GM06990 (cell line): Measurements from ENCODE around the gene TNFRSF21.

Experiments used
- DNase-seq: peaks from one replicate; pipeline ENCODE4 v3.0.0-alpha.2; 2011; ENCODE audit not compliant: insufficient read length; ENCODE audit errors: extremely low read depth
- H3K27me3 ChIP-seq: replicated peaks from 2 replicates; pipeline ENCODE4 v1.6.0; 2011; ENCODE audit warnings: low read length; ENCODE audit not compliant: control insufficient read depth, insufficient read depth
- H3K36me3 ChIP-seq: 2 replicates; pipeline ENCODE4 v1.5.1; 2011; ENCODE audit warnings: low read length; ENCODE audit not compliant: control insufficient read depth, insufficient read depth
- H3K4me3 ChIP-seq: replicated peaks from 2 replicates; pipeline ENCODE4 v1.5.1; 2011; ENCODE audit warnings: low read depth, mild to moderate bottlenecking, control low read depth, low read length
- CTCF ChIP-seq: IDR thresholded peaks from 2 replicates; pipeline ENCODE4 v1.5.1; 2011; ENCODE audit warnings: low read length, control low read depth, mild to moderate bottlenecking, inconsistent platforms; ENCODE audit not compliant: insufficient read depth, poor library complexity, severe bottlenecking

TNFRSF21 gene

GRCh38 chr6:47239546-47239945 is 70.2 kb downstream of the TNFRSF21 start:
- no peak for DNase-seq
- H3K36me3 ChIP-seq, result no peaks in the 10 kb centered on the region
- no peak overlapping the region for H3K4me3 ChIP-seq
- TF ChIP-seq CTCF, result no peak
- no peaks in the 10 kb centered on the region for H3K27me3 ChIP-seq

- no peak for TF ChIP-seq CTCF
- H3K36me3 ChIP-seq, result no peaks in the 10 kb centered on the region
- no peak for DNase-seq
- no peaks in the 10 kb centered on the region for H3K27me3 ChIP-seq
- H3K4me3 ChIP-seq, result no peak overlapping the region
Measured at GRCh38 chr6:47238456-47238995, 71.2 kb downstream of the TNFRSF21 start.

- no peak for TF ChIP-seq CTCF
- Histone ChIP-seq H3K27me3 (no peaks in the 10 kb centered on the region), H3K36me3 (no peaks in the 10 kb centered on the region), H3K4me3 (no peak overlapping the region)
- DNase-seq, result no peak
Measured at GRCh38 chr6:47237196-47237595, 72.5 kb downstream of the TNFRSF21 start.

GRCh38 chr6:47235964-47236760 is 73.5 kb downstream of the TNFRSF21 start:
- Histone ChIP-seq H3K4me3 (no peak overlapping the region), H3K36me3 (no peaks in the 10 kb centered on the region), H3K27me3 (no peaks in the 10 kb centered on the region)
- no peak for DNase-seq
- no peak for TF ChIP-seq CTCF

GRCh38 chr6:47235421-47235820 is 74.3 kb downstream of the TNFRSF21 start:
- H3K27me3 ChIP-seq, result no peaks in the 10 kb centered on the region
- no peaks in the 10 kb centered on the region for H3K36me3 ChIP-seq
- no peak for DNase-seq
- H3K4me3 ChIP-seq, result no peak overlapping the region
- TF ChIP-seq CTCF, result no peak
